Pancreas (tissue), 10 donors: ENCODE results near the gene CCDC85B. TPM values are rescaled to one million over a fixed set of nuclear protein-coding genes. Genes with fewer than 3 reads are reported as not detected.

Experiments used
- ATAC-seq, 4 donors: fragments of 200-7000 bp; cut with Tn5 transposase; one replicate each; pipeline versions ENCODE4 v1.8.0 to v1.9.1; 2020; ENCODE audit warnings: mild to moderate bottlenecking in 4 of 4, moderate library complexity in 4 of 4
- DNase-seq, 6 donors: peaks; one replicate each; pipeline ENCODE4 v3.0.0-alpha.2; 2020
- FAIRE-seq: peaks from 2 replicates; lab custom pipeline; 2012; peaks lifted over from hg19 to GRCh38; lab: Jason Lieb, UNC
- H3K27ac ChIP-seq, 4 donors: fragments of 200-600 bp; sonication (generic); 1 replicate in 3 of 4; 2 replicates in 1 of 4; pipeline versions ENCODE4 v1.5.0 to v1.8.0; 2020
- H3K27me3 ChIP-seq, 4 donors: fragments of 200-600 bp; one replicate each; pipeline ENCODE4 v1.8.0; 2021
- H3K36me3 ChIP-seq, 3 donors: fragments of 200-600 bp; sonication (generic) in 1 of 3; one replicate each; pipeline versions ENCODE4 v1.5.0 to v1.8.0; 2020 to 2021
- H3K4me1 ChIP-seq, 3 donors: fragments of 200-600 bp; one replicate each; pipeline ENCODE4 v1.8.0; 2021
- H3K4me3 ChIP-seq, 4 donors: fragments of 200-600 bp; sonication (generic) in 2 of 4; one replicate each; pipeline versions ENCODE4 v1.5.0 to v1.8.0; 2020 to 2021
- H3K9me3 ChIP-seq, 4 donors: fragments of 200-600 bp; one replicate each; pipeline ENCODE4 v1.8.0; 2021
- CTCF ChIP-seq, 4 donors: fragments of 200-600 bp; sonication (generic) in 3 of 4; IDR thresholded peaks; one replicate each; pipeline versions ENCODE4 v1.5.0 to v1.8.0; 2021; ENCODE audit warnings: antibody characterized with exemption in 4 of 4
- WGBS, 2 donors: extraction: QIAGEN DNeasy Blood & Tissue Kit; methylation state at CpG; one replicate each; pipeline ENCODE4 v1.1.7; 2013; 5-methylcytosine and 5-hydroxymethylcytosine counted together
- intact Hi-C, 3 donors: fragments of 100-400 bp; cut with DNase I; formaldehyde crosslinking; loops; one replicate each; pipeline versions ENCODE4 v1.11.1 to v1.14.2; 2022
- polyA plus RNA-seq, 2 donors: library from polyadenylated mRNA; stranded (reverse); fragments of 200-250 nt; gene quantifications; one replicate each; pipeline ENCODE4 v1.2.3, GENCODE V29; 2013
- total RNA-seq, 6 donors: library from RNA; stranded (reverse); fragmentation: NEBNext Ultra II Directional in 4 of 6; extraction: Animal tissue kit (Norgen Biotek cat#: 25700) in 4 of 6; gene quantifications; one replicate each; pipeline versions ENCODE4 v1.2.1 to v1.2.4, GENCODE V29; 2021 to 2023
- donor health status: healthy with polysubstance abuse.
- donor health status: DM: no; HTN: no; CAD: no; lungs with moderate emphysema.
- donor health status: DM: no; HTN: no; CAD: no.
- donor health status: control.
- donor health status: control.
- donor health status: Bipolar disorder and iron deficiency.
- donor health status: DM: yes; HTN: yes; CAD: no.
- donor health status: DM: no; HTN: no; CAD: no.
- donor health status: DM: no; HTN: no; CAD: no.
- donor health status: DM: yes; HTN: yes; CAD: no.

CCDC85B gene
- total and polyA plus RNA-seq, 8 donors, result 7.7 to 22.4 (median 11.3) TPM

DNA sequence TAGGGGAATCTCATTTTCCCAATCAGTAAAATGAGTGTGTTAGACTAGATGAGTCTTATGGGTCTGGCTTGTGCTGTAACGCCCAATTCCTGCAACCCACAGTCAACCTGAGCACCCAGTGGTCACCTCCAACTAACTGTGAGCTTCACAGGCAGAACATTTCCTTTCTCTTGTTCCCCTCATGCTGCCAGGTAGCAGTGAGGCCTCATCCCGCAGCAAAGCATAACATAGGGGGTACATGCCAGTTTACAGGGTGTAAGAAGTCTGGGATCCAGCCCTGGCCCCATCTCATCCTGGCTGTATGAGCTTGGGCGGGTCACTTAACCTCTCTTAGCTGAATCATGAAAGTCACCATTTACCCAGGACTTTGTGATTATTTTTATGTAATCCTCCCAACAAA is 21.6 kb upstream of the CCDC85B start:
- Histone ChIP-seq H3K27ac (no peak overlapping the region), H3K9me3 (no peaks in the 10 kb centered on the region), H3K36me3 (peaks cover 0 to 23% (median 9%) of the 10 kb centered on the region in 3 donors), H3K4me1 (no peaks in the 10 kb centered on the region), H3K27me3 (no peaks in the 10 kb centered on the region), H3K4me3 (no peak overlapping the region)
- DNase-seq (no peak), ATAC-seq (no peak), FAIRE-seq (no peak)
- 82 to 93% methylated on average over 3 of the region's 3 CpGs for WGBS, 2 donors
- intact Hi-C loops, result no loop called here
- no peak for TF ChIP-seq CTCF (IDR thresholded peaks at IDR 0.05)

GRCh38 chr11:65869643-65870306 is 20.7 kb upstream of the CCDC85B start:
- Histone ChIP-seq H3K4me3 (no peak overlapping the region), H3K4me1 (no peaks in the 10 kb centered on the region), H3K9me3 (no peaks in the 10 kb centered on the region), H3K27ac (no peak overlapping the region), H3K36me3 (peaks cover 0 to 15% (median 2%) of the 10 kb centered on the region in 3 donors), H3K27me3 (no peaks in the 10 kb centered on the region)
- FAIRE-seq (no peak), ATAC-seq (no peak), DNase-seq (peak in 1 of 6 donors; percentile 69)
- intact Hi-C loops, result no loop called here
- 76 to 85% methylated on average over 22 to 24 of the region's 24 CpGs for WGBS, 2 donors
- TF ChIP-seq CTCF (IDR thresholded peaks at IDR 0.05), result no peak

DNA sequence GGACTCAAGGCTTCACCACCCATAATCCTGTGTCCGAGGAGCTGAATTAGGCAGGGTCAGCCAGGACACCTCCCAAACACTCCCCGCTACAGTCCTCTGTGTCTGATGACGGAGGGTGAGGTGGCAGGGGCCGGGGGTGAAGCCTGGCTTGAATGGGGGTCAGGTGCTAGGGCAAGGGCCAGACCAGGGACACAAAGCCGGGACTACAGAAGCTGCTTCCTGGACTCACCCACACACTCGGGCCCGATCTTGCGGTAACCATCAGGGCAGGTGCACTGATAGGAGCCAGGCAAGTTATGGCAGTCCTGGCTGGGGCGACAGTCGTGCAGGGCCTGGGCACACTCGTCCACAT is 20.2 kb upstream of the CCDC85B start:
- Histone ChIP-seq H3K4me3 (no peak overlapping the region), H3K9me3 (no peaks in the 10 kb centered on the region), H3K36me3 (peaks cover 0 to 10% (median 0%) of the 10 kb centered on the region in 3 donors), H3K27ac (no peak overlapping the region), H3K27me3 (no peaks in the 10 kb centered on the region), H3K4me1 (no peaks in the 10 kb centered on the region)
- TF ChIP-seq CTCF (IDR thresholded peaks at IDR 0.05), result no peak
- ATAC-seq (no peak), DNase-seq (peak in 1 of 6 donors; percentile 52), FAIRE-seq (no peak)
- 80 to 85% methylated on average over 11 of the region's 11 CpGs for WGBS, 2 donors
- intact Hi-C loops, result no loop called here

- intact Hi-C loops, result no loop called here
- H3K36me3 ChIP-seq, result peaks cover 0 to 3% (median 0%) of the 10 kb centered on the region in 3 donors
- ATAC-seq (no peak), DNase-seq (peak in 2 of 6 donors; percentile 12 to 60), FAIRE-seq (no peak)
- H3K9me3 ChIP-seq, result no peaks in the 10 kb centered on the region
- no peaks in the 10 kb centered on the region for H3K27me3 ChIP-seq
- peak overlapping the region in 2 of 4 donors; percentile 52 to 55 for H3K27ac ChIP-seq
- 75 to 80% methylated on average over 24 of the region's 24 CpGs for WGBS, 2 donors
- H3K4me3 ChIP-seq, result no peak overlapping the region
- no peak for TF ChIP-seq CTCF (IDR thresholded peaks at IDR 0.05)
- H3K4me1 ChIP-seq, result no peaks in the 10 kb centered on the region
These were observed 19.5 kb upstream of the CCDC85B start for GRCh38 chr11:65870706-65871681.
